ENCODE data around the gene EMSY.

Gene EMSY

DNA sequence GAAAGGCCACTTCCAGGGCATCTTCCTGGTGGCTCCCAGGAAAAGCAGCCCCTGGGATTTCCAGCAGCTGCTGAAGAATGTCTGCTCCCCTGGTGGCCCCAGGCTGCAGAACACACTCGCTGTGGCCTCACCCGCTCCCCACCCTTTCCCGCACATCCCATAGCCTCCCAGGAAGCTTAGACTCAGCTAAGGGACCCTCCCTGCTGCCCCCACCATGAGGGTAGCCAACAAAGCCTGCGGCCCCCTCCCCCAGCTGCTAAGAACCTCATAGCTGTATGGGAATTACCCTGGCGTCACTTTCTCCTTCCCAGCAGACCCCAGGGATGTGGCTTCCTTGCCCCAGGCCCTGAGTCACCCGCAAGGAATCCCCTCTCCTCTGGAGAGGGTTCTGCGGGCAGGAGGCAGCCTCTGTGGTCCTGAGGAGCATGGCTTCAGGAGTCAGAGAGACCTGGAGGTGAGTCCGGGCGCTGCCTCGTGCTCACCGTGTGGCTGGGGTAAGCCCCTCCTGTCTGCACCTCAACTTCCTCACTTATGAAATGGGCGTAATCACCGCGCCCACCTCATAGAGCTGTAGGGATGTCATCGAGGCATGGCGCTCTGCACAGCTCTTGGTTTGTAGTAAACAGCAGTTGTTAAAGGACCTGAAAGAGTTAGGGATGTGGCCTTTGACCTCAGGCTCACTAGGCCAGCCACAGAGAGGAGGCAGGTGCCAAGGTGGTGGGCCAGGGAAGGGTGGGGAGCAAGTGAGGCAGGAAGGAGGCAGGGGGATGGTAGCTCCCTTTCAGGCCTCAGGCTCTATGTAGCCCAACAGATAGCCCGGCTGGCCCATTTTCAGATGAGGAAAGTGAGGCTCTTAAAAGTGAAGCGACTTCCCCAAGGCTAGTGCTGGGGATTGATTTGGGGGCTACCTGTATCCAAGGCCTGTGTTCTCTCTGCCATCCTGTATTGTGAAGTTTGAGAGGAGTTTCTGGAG, 154.5 kb downstream of the EMSY start:
- no peak for DNase-seq

- no peak for DNase-seq
Measured at GRCh38 chr11:76600124-76600655, 155.4 kb downstream of the EMSY start.

DNA sequence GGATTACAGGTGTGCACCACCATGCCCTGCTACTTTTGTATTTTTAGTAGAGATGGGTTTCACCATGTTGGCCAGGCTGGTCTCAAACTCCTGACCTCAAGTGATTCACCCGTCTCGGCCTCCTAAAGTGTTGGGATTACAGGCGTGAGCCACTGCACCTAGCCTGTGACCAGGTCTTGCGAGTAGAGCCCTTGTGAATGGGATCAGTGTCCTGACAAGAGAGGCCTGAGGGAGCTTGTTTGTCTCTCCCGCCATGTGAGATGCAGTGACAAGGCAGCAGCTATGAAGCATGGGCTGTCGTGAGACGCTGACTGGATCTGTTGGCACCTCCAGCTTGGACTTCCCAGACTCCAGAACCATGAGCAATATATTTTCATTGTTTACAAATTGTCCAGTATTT, 156.5 kb downstream of the EMSY start:
- DNase-seq = no peak

- DNase-seq = no peak
Measured at GRCh38 chr11:76601724-76602123, 156.9 kb downstream of the EMSY start.

DNA sequence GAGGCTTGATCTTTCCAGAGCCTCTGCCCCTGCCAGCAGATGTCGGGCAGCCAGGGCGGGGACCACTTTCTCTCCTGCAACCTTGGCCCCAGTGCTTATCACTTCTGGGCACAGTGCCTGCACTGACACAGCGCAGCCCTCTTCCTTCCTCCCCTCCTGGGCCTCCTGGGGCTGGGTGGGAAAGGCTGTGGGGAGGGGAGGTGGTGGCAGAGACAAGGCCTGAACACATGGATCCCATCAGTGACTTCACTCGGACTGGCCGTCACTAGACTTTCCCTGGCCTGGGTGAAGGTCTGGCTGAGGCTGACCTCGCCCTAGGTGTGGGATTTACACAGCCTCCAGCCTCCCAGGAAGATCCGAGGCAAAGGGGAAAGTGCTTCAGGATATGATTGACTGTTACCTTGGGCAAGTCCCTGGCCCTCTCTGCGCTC, 157.6 kb downstream of the EMSY start:
- peak; percentile 72 to 79 for DNase-seq
